ENCODE measurements around the gene ZNRD2.
A peak's percentile ranks its signal among the peaks of the same experiment; 100 is the strongest.

- TF ChIP-seq EZH2 (IDR thresholded peaks at IDR 0.05) = no peak
- peak; percentile 51; the same call in 1 of the 2 replicates for TF ChIP-seq POLR2AphosphoS5 (IDR thresholded peaks at IDR 0.05; ENCODE audit: borderline replicate concordance, low read depth, low read length)
- no peak for TF ChIP-seq FOXP2 (optimal IDR thresholded peaks at IDR 0.05; ENCODE audit: control extremely low read depth, extremely low read length, insufficient read depth)
Measured at GRCh38 chr11:65524741-65525545, 45.3 kb upstream of the ZNRD2 start, which contains the start of gene SCYL1.
